AG08395 (cell line): ENCODE measurements around the gene PLPPR2.
"Not testable (repeated sequence)": the region's sequence is repeated elsewhere in the genome, so short reads cannot be mapped to it uniquely, and the experiment has no call there.

ENCODE experiments used
- DNase-seq: peaks from one replicate; pipeline ENCODE4 v3.0.0; 2012; ENCODE audit warnings: mixed read lengths, low spot score

The PLPPR2 gene

GRCh38 chr19:11355160-11356073 lies at the start of gene PLPPR2:
TSS of gene PLPPR2 (plus strand) at chr19:11355432. CDS start at chr19:11357674, 2,242 bp downstream.
- peak; percentile 97 for DNase-seq

- DNase-seq = no peak
Observed at GRCh38 chr19:11306337-11306736, 48.9 kb upstream of the PLPPR2 start.

- DNase-seq = not testable (repeated sequence)
Observed at GRCh38 chr19:11320278-11320995, 34.8 kb upstream of the PLPPR2 start.

GRCh38 chr19:11321191-11322126 lies 33.8 kb upstream of the PLPPR2 start:
- DNase-seq = no peak

GRCh38 chr19:11322269-11323024 lies 32.8 kb upstream of the PLPPR2 start:
- DNase-seq = no peak

- no peak for DNase-seq
Observed at GRCh38 chr19:11323601-11324078, 31.6 kb upstream of the PLPPR2 start.

GRCh38 chr19:11324079-11324661 lies 31.1 kb upstream of the PLPPR2 start:
- peak; percentile 94 for DNase-seq

- no peak for DNase-seq
Observed at GRCh38 chr19:11324748-11325389, 30.4 kb upstream of the PLPPR2 start.

- DNase-seq = no peak
Observed at GRCh38 chr19:11325544-11325943, 29.7 kb upstream of the PLPPR2 start.

GRCh38 chr19:11330127-11330526 lies 25.1 kb upstream of the PLPPR2 start:
- DNase-seq = no peak

- no peak for DNase-seq
Observed at GRCh38 chr19:11331502-11331901, 23.7 kb upstream of the PLPPR2 start.

GRCh38 chr19:11332822-11333221 lies 22.4 kb upstream of the PLPPR2 start:
- no peak for DNase-seq

GRCh38 chr19:11333838-11334237 lies 21.4 kb upstream of the PLPPR2 start:
- not testable (repeated sequence) for DNase-seq

- DNase-seq = no peak
Observed at GRCh38 chr19:11335449-11336146, 19.6 kb upstream of the PLPPR2 start.

GRCh38 chr19:11337080-11337479 lies 18.2 kb upstream of the PLPPR2 start:
- no peak for DNase-seq

- no peak for DNase-seq
Observed at GRCh38 chr19:11338121-11338520, 17.1 kb upstream of the PLPPR2 start.

GRCh38 chr19:11338569-11339253 lies 16.5 kb upstream of the PLPPR2 start:
- no peak for DNase-seq

- peak; percentile 97 for DNase-seq
Observed at GRCh38 chr19:11339254-11340098, 15.8 kb upstream of the PLPPR2 start, which contains the start of gene RAB3D. TSS of gene RAB3D (minus strand) at chr19:11339657. CDS start at chr19:11337399, 2,258 bp downstream.
